NCI-H524 (cell line): ENCODE results near the gene MYH15.

Experiments
- DNase-seq, 2 experiments: peaks; one replicate each; lab custom pipeline; 2025; lab: John Stamatoyannopoulos, UW

The MYH15 gene

GRCh38 chr3:108415661-108416060, 94.7 kb downstream of the MYH15 start:
- DNase-seq = peak; percentile 26 to 53

GRCh38 chr3:108414007-108414406, 96.4 kb downstream of the MYH15 start:
- DNase-seq = no peak

GRCh38 chr3:108412121-108412750, 98.2 kb downstream of the MYH15 start:
- no peak for DNase-seq

GRCh38 chr3:108410531-108410984, 99.8 kb downstream of the MYH15 start:
- DNase-seq = no peak

- DNase-seq = no peak
These were observed 100.6 kb downstream of the MYH15 start for GRCh38 chr3:108409800-108410178.

- DNase-seq = no peak
These were observed 101.3 kb downstream of the MYH15 start for GRCh38 chr3:108408883-108409799.

GRCh38 chr3:108407886-108408285, 102.5 kb downstream of the MYH15 start:
- DNase-seq = no peak

GRCh38 chr3:108406661-108407206, 103.7 kb downstream of the MYH15 start:
- peak; percentile 34 to 80 for DNase-seq

- no peak for DNase-seq
These were observed 104.2 kb downstream of the MYH15 start for GRCh38 chr3:108406063-108406660.

- peak; percentile 94 to 99 for DNase-seq
These were observed 106.0 kb downstream of the MYH15 start for GRCh38 chr3:108404368-108404767.

GRCh38 chr3:108403686-108404345, 106.6 kb downstream of the MYH15 start:
- peak in 1 of 2 experiments; percentile 77 for DNase-seq

GRCh38 chr3:108403198-108403597, 107.2 kb downstream of the MYH15 start:
- no peak for DNase-seq

GRCh38 chr3:108401836-108402235, 108.6 kb downstream of the MYH15 start:
- no peak for DNase-seq

GRCh38 chr3:108398510-108398909, 111.9 kb downstream of the MYH15 start:
- DNase-seq = no peak

GRCh38 chr3:108396336-108396735, 114.1 kb downstream of the MYH15 start:
- DNase-seq = no peak

GRCh38 chr3:108394563-108394962, 115.8 kb downstream of the MYH15 start:
- DNase-seq = no peak

GRCh38 chr3:108394016-108394415, 116.4 kb downstream of the MYH15 start:
- DNase-seq = no peak

- DNase-seq = no peak
These were observed 117.1 kb downstream of the MYH15 start for GRCh38 chr3:108393128-108393900.

- DNase-seq = peak in 1 of 2 experiments; percentile 70
These were observed 118.3 kb downstream of the MYH15 start for GRCh38 chr3:108391917-108392593.

- DNase-seq = no peak
These were observed 121.0 kb downstream of the MYH15 start for GRCh38 chr3:108389372-108389771.
